HCT116 (cell line): ENCODE measurements around the gene CERKL. TPM values are rescaled to one million over a fixed set of nuclear protein-coding genes. Genes with fewer than 3 reads are reported as not detected.

Experiments used
- ATAC-seq: fragments of 200-7000 bp; cut with Tn5 transposase; 2 replicates; pipeline ENCODE4 v1.9.1; 2020; ENCODE audit warnings: mild to moderate bottlenecking, moderate library complexity
- BruUV-seq: library from RNA; stranded (reverse); fragments of 400-500 nt; replicated peaks from 2 replicates; lab custom pipeline; 2021; lab: Mats Ljungman, UMichigan
- CTCF ChIA-PET: fragments of 300-600 bp; sonication (Branson Sonifier 250); formaldehyde crosslinking; loops from one replicate; lab custom pipeline; 2021; ENCODE audit warnings: antibody characterized with exemption; lab: Charles Lee
- POLR2A ChIA-PET: fragments of 300-600, 350-600 bp; sonication (Branson Sonifier 250); formaldehyde crosslinking; loops from one replicate; lab custom pipeline; 2021; ENCODE audit warnings: antibody characterized with exemption; lab: Charles Lee
- RAD21 ChIA-PET, 2 experiments: fragments of 300-600 bp; sonication (Branson Sonifier 250); formaldehyde crosslinking; loops; one replicate each; lab custom pipeline; 2023; ENCODE audit warnings: low total read pairs in 2 of 2; ENCODE audit not compliant: uncharacterized antibody in 2 of 2, unreplicated experiment in 2 of 2, low non-redundant PET in 1 of 2; lab: Charles Lee
- DNase-seq: peaks from one replicate; pipeline ENCODE4 v3.0.0-alpha.2; 2010; ENCODE audit warnings: low read depth, low spot score
- H2AFZ ChIP-seq: fragments of 200-600 bp; shearing (Covaris generic), sonication (generic); 2 replicates; pipeline ENCODE4 v1.6.1; 2017; ENCODE audit warnings: low read depth, mixed run types, mixed read lengths, antibody characterized with exemption, low read length; ENCODE audit not compliant: poor library complexity, severe bottlenecking
- H3K27ac ChIP-seq: 2 replicates; pipeline ENCODE4 v1.5.1; 2012; ENCODE audit warnings: low read depth, low read length
- H3K27me3 ChIP-seq: fragments of 200-600 bp; sonication (generic); 2 replicates; pipeline ENCODE4 v1.6.1; 2016; ENCODE audit warnings: mixed run types, low read length, mixed read lengths; ENCODE audit not compliant: insufficient read depth
- H3K36me3 ChIP-seq, 2 experiments: fragments of 200-500 bp in 1 of 2; fragments of 200-600 bp in 1 of 2; sonication (Bioruptor generic) in 1 of 2; sonication (generic) in 1 of 2; 2 replicates each; pipeline versions ENCODE4 v1.5.1 to v1.6.1; 2014 to 2016; ENCODE audit warnings: low read length in 2 of 2, inconsistent platforms in 1 of 2, mixed read lengths in 1 of 2, mixed run types in 1 of 2; ENCODE audit not compliant: insufficient read depth in 2 of 2, control insufficient read depth in 1 of 2
- H3K4me1 ChIP-seq, 2 experiments: fragments of 200-600 bp in 1 of 2; sonication (generic) in 1 of 2; 2 replicates each; pipeline versions ENCODE4 v1.5.1 to v1.6.1; 2012 to 2017; ENCODE audit warnings: low read length in 2 of 2, inconsistent platforms in 1 of 2, mild to moderate bottlenecking in 1 of 2, mixed read lengths in 1 of 2, mixed run types in 1 of 2, moderate library complexity in 1 of 2; ENCODE audit not compliant: insufficient read depth in 2 of 2, control insufficient read depth in 1 of 2
- H3K4me2 ChIP-seq: fragments of 200-600 bp; sonication (generic); 2 replicates; pipeline ENCODE4 v1.6.1; 2017; ENCODE audit warnings: mixed run types, low read length, mixed read lengths
- H3K4me3 ChIP-seq, 2 experiments: fragments of 200-600 bp in 1 of 2; sonication (generic) in 1 of 2; replicated peaks in 1 of 2; 2 replicates each; pipeline ENCODE4 v1.5.1; 2011 to 2016; ENCODE audit warnings: low read length in 2 of 2, control low read depth in 1 of 2, low read depth in 1 of 2, mild to moderate bottlenecking in 1 of 2, mixed read lengths in 1 of 2, mixed run types in 1 of 2
- H3K79me2 ChIP-seq: fragments of 200-600 bp; sonication (generic); 2 replicates; pipeline ENCODE4 v1.6.1; 2017; ENCODE audit warnings: mild to moderate bottlenecking, mixed run types, low read length, moderate library complexity, mixed read lengths; ENCODE audit not compliant: insufficient read depth
- H3K9ac ChIP-seq: fragments of 200-600 bp; sonication (generic); 2 replicates; pipeline ENCODE4 v1.6.1; 2016; ENCODE audit warnings: low read length, mixed read lengths
- H3K9me2 ChIP-seq: fragments of 200-600 bp; sonication (generic), shearing (Covaris generic); 2 replicates; pipeline ENCODE4 v1.6.1; 2017; ENCODE audit warnings: mixed run types, mild to moderate bottlenecking, moderate library complexity; ENCODE audit not compliant: insufficient read depth
- H3K9me3 ChIP-seq, 2 experiments: fragments of 200-500 bp in 1 of 2; fragments of 200-600 bp in 1 of 2; sonication (Bioruptor generic) in 1 of 2; sonication (generic) in 1 of 2; 2 replicates each; pipeline ENCODE4 v1.6.1; 2014 to 2017; ENCODE audit warnings: low read length in 2 of 2, mixed read lengths in 2 of 2, inconsistent platforms in 1 of 2, low read depth in 1 of 2, mild to moderate bottlenecking in 1 of 2, mixed run types in 1 of 2, moderate library complexity in 1 of 2; ENCODE audit not compliant: control insufficient read depth in 1 of 2, insufficient read depth in 1 of 2
- H4K20me1 ChIP-seq: fragments of 200-600 bp; sonication (generic), shearing (Covaris generic); 2 replicates; pipeline ENCODE4 v1.6.1; 2017; ENCODE audit warnings: mixed run types, mild to moderate bottlenecking, moderate library complexity; ENCODE audit not compliant: insufficient read depth
- ELF1 ChIP-seq: IDR thresholded peaks from 2 replicates; pipeline ENCODE4 v1.6.1; 2012; ENCODE audit warnings: low read depth, borderline replicate concordance
- EZH2 ChIP-seq: fragments of 200-600 bp; sonication (generic); IDR thresholded peaks from 2 replicates; pipeline ENCODE4 v1.6.1; 2017; ENCODE audit warnings: antibody characterized with exemption, mixed run types
- FOSL1 ChIP-seq: IDR thresholded peaks from 2 replicates; pipeline ENCODE4 v1.6.1; 2012; ENCODE audit warnings: low read depth
- JUND ChIP-seq: IDR thresholded peaks from 2 replicates; pipeline ENCODE4 v1.6.1; 2012
- POLR2A ChIP-seq: IDR thresholded peaks from 2 replicates; pipeline ENCODE4 v1.7.0; 2011; ENCODE audit warnings: borderline replicate concordance; ENCODE audit not compliant: insufficient read depth, insufficient read length; ENCODE audit errors: extremely low read depth
- RAD21 ChIP-seq: IDR thresholded peaks from 2 replicates; pipeline ENCODE4 v1.6.1; 2012; ENCODE audit warnings: low read depth, mild to moderate bottlenecking
- SIN3A ChIP-seq: IDR thresholded peaks from 2 replicates; pipeline ENCODE4 v1.6.1; 2012; ENCODE audit warnings: low read depth
- SRF ChIP-seq: IDR thresholded peaks from 2 replicates; pipeline ENCODE4 v1.6.1; 2012; ENCODE audit warnings: low read depth
- YY1 ChIP-seq: IDR thresholded peaks from 2 replicates; pipeline ENCODE4 v1.6.1; 2011; ENCODE audit warnings: low read length, low read depth, moderate library complexity, mild to moderate bottlenecking; ENCODE audit not compliant: insufficient replicate concordance; ENCODE audit errors: extremely low read depth
- intact Hi-C: fragments of 100-400 bp; cut with micrococcal nuclease; formaldehyde crosslinking; loops from 2 replicates; pipeline ENCODE4 v1.10.0; 2022
- total RNA-seq: library from RNA; stranded (reverse); gene quantifications from one replicate; pipeline ENCODE4 v1.2.1, GENCODE V29; 2021; ENCODE audit not compliant: unreplicated experiment
- TF ChIP-seq, protein P1 (sequence below): IDR thresholded peaks from 2 replicates; pipeline ENCODE4 v1.6.1; 2011; ENCODE audit warnings: mild to moderate bottlenecking, low read length, moderate library complexity; ENCODE audit not compliant: insufficient replicate concordance; ENCODE audit errors: extremely low read depth

Gene CERKL
- total RNA-seq, 1 experiment from 2014 or later, result 0.66 TPM

- ATAC-seq, result no peak
Measured at GRCh38 chr2:181649436-181649979, 7.4 kb downstream of the CERKL start.

More at GRCh38 chr2:181649436-181649979, 7.4 kb downstream of the CERKL start:
- Histone ChIP-seq H3K9ac (no peak overlapping the region), H3K4me2 (no peak overlapping the region), H3K9me3 (no peaks in the 10 kb centered on the region), H3K4me3 (no peak overlapping the region), H3K27me3 (no peaks in the 10 kb centered on the region), H3K79me2 (no peaks in the 10 kb centered on the region), H3K4me1 (no peaks in the 10 kb centered on the region), H3K27ac (no peak overlapping the region), H3K9me2 (no peaks in the 10 kb centered on the region), H3K36me3 (no peaks in the 10 kb centered on the region), H2AFZ (no peak overlapping the region), H4K20me1 (no peaks in the 10 kb centered on the region)
- intact Hi-C loops, result no loop called here
- POLR2A ChIA-PET, result no interaction called here
- CTCF ChIA-PET, result no interaction called here
- RAD21 ChIA-PET, result no interaction called here
- TF ChIP-seq POLR2A, result no peak
- TF ChIP-seq, protein P1, sequence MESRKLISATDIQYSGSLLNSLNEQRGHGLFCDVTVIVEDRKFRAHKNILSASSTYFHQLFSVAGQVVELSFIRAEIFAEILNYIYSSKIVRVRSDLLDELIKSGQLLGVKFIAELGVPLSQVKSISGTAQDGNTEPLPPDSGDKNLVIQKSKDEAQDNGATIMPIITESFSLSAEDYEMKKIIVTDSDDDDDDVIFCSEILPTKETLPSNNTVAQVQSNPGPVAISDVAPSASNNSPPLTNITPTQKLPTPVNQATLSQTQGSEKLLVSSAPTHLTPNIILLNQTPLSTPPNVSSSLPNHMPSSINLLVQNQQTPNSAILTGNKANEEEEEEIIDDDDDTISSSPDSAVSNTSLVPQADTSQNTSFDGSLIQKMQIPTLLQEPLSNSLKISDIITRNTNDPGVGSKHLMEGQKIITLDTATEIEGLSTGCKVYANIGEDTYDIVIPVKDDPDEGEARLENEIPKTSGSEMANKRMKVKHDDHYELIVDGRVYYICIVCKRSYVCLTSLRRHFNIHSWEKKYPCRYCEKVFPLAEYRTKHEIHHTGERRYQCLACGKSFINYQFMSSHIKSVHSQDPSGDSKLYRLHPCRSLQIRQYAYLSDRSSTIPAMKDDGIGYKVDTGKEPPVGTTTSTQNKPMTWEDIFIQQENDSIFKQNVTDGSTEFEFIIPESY, result no peak
- TF ChIP-seq SRF, result no peak
- no peak for TF ChIP-seq ELF1
- no peak for TF ChIP-seq YY1
- TF ChIP-seq FOSL1, result no peak
- TF ChIP-seq RAD21, result no peak
- no peak for TF ChIP-seq JUND
- TF ChIP-seq SIN3A, result no peak
- TF ChIP-seq EZH2, result no peak
- BruUV-seq, result no TSS peak
- no peak for DNase-seq
